ENCODE results near the gene PRIMA1. TPM values are rescaled to one million over a fixed set of nuclear protein-coding genes. Genes with fewer than 3 reads are reported as not detected.

The PRIMA1 gene
- total RNA-seq, 1 donor from 2014 or later: not detected

DNA sequence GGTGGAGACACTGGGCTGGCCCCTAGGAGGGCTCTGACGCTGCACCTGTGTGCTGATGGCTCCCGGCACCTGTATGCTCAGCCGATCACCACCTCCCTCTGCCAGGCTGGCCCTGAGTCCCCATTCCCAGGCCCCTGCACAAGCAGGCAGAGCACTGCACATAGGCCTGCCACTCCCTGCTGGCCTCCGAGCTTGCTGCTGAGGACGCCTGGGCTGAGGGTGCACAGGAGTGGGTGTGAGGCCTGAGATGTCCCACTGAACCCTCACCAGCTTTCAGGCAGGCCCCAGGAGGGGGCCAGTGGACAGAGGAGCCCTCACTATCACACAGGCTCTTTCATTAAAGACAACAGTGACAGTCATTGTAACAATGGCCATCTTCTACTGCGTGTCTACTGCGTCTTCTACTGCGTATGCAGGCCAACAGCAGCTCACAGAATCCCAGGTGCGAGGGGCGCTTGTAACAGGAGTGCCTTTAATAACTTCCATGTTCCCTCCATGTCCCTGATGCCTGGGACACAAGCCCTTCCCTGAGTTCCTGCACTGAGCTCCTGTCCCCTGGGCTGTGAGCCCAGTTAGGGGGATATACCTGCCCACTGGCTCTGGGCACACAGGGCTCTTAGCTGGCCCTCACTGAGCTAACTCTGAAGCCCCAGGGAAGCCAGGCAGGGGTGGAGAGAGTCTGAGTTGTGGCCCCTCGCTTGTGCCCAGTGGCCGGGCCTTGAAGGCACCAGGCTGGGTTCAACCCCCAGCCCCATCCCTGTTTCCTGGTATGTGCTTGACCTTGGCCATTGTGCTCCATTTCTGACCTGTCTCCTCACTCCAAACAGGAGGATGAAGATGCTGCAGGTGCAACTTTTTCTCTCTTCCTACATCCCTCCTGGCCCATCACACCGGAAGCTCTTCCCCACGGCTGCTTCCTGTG, 71.3 kb downstream of the PRIMA1 start:
- Mint-ChIP-seq H3K4me3 (no peak overlapping the region), H3K4me1 (ENCODE audit: low read depth) (no peaks in the 10 kb centered on the region), H3K27me3 (ENCODE audit: insufficient read depth) (no peaks in the 10 kb centered on the region), H3K27ac (no peak overlapping the region), H3K9me3 (no peaks in the 10 kb centered on the region), H3K36me3 (ENCODE audit: low read depth) (no peaks in the 10 kb centered on the region)
- no peak for DNase-seq (ENCODE audit: low spot score)
- intact Hi-C loops (cut with micrococcal nuclease): no loop called here

DNA sequence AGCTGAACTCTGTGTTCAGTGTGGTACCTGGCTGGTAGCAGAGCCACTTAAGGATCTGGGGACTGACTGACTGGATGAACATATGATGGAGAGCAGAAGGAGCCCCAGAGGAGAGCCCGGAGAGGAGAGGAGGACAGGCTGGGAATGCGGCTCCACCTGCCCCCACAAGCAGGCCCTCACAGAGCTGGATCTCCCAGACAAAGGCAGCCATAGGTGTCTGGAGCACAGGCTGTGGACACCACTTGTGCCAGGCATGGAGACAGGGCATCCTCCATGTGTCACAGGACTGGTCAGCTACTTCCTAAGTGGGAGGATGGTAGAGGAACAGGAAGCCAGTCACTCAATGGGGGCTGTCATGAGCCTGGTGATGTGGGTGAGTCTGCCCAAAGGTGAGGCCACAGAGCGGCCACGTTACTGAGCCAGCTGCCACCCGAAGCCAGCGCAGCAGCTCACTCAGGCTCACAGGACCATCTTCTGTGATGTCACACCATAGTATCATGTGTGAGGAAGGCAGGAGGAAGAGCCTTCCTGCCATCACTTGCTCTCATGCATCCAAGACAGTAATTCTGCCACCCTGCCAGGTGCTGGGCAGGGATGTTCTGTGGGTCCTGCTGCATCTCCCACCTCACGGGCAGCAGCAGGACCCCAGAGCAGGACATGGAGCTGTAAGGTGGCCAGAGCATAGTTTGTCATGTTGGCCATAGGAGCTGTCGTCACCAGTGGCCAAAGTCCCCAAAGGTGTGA, 72.1 kb downstream of the PRIMA1 start:
- Mint-ChIP-seq H3K4me3 (no peak overlapping the region), H3K36me3 (ENCODE audit: low read depth) (no peaks in the 10 kb centered on the region), H3K27me3 (ENCODE audit: insufficient read depth) (no peaks in the 10 kb centered on the region), H3K9me3 (no peaks in the 10 kb centered on the region), H3K4me1 (ENCODE audit: low read depth) (no peaks in the 10 kb centered on the region), H3K27ac (no peak overlapping the region)
- DNase-seq (ENCODE audit: low spot score): no peak
- intact Hi-C loops (cut with micrococcal nuclease): no loop called here

DNA sequence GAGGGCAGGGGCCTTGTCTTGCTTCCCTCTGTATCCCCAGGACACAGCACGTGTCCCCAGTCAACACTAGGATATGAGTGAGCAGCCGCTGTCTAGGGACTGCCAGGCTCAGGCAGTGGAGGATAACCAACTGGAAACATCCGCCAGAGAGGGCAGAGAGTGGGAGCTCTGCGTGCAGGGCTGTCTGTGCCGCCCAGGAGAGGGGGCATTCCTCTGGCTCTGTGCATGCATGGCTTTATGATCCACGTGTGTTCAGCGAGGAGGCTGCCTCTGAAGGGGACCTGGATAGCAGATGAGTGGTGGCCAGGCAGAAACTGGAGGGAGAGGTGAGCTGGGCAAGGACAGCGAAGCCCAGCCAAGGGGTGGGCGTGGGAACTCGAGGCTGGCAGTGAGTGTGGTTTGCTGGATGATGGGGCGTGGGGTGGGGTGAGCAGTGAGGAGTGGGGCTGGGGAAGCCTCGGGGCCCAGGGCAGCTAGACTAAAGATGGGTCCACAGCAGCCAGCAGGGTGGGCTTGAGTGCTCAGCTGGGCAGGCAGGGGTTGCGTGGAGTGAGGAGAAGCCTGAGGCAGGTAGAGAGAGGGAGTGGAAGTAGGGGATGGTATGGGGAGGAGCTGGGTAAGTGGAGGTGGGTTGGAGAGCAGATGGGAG, 72.9 kb downstream of the PRIMA1 start:
- no peak overlapping the region for H3K27ac Mint-ChIP-seq
- no peaks in the 10 kb centered on the region for H3K4me1 Mint-ChIP-seq (ENCODE audit: low read depth)
- no peaks in the 10 kb centered on the region for H3K9me3 Mint-ChIP-seq
- DNase-seq (ENCODE audit: low spot score): no peak
- no peak overlapping the region for H3K4me3 Mint-ChIP-seq
- intact Hi-C loops (cut with micrococcal nuclease): no loop called here
- no peaks in the 10 kb centered on the region for H3K36me3 Mint-ChIP-seq (ENCODE audit: low read depth)
- H3K27me3 Mint-ChIP-seq (ENCODE audit: insufficient read depth): no peaks in the 10 kb centered on the region

DNA sequence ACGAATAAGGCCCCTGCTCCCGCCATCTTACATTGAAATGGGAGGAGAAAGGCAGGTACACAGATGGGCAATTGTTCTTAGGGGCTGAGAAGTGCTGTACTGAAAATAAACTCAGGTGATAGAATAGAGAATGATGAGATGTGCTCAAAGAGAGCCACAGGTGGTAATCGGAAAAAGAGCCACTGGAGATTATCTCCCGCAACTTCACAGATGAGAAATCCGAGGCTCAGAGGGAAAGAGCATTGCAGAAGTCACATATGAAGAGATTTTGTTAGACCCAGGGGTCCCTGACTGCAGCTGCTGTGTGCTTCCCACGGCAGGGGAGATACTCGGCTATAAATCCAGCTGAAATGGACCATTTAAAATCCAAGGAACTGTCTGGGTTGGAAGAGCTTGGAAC, 73.7 kb downstream of the PRIMA1 start:
- Mint-ChIP-seq H3K36me3 (ENCODE audit: low read depth) (no peaks in the 10 kb centered on the region), H3K27me3 (ENCODE audit: insufficient read depth) (no peaks in the 10 kb centered on the region), H3K9me3 (no peaks in the 10 kb centered on the region), H3K27ac (no peak overlapping the region), H3K4me3 (no peak overlapping the region), H3K4me1 (ENCODE audit: low read depth) (no peaks in the 10 kb centered on the region)
- intact Hi-C loops (cut with micrococcal nuclease): no loop called here
- DNase-seq (ENCODE audit: low spot score): no peak

DNA sequence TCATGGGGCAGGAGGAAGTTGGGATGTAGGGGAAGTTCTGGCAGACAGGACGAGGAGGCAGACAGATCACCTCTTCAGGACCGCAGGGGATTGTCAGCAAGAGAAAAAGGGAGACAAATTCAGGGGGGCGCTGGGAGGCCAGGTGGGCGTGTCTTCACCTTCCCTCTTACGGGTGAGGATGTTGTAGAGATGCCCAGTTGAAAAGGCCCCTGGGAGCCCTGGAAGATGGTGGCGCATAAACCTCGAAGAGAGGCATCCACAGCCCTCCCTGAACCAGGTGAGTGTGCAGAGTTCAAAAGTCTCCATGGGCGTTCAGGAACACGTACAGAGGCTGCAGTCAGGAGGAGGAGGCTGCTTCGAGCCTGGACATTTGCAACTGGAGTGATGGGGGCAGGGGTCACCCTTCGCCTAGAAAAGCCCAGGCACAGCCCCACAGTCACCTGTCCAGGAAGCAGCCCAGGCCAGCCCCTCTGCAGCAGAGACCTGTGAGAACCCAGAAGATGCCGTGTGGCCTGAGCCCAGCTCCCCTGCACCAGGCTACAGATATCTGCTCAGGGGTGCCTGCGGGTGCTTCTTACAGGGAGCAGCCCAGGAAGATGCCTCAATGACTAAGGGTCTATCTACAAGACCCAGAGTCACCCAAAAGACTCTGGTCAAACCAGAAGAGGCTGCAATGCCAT, 74.4 kb downstream of the PRIMA1 start:
- intact Hi-C loops (cut with micrococcal nuclease): no loop called here
- Mint-ChIP-seq H3K4me1 (ENCODE audit: low read depth) (no peaks in the 10 kb centered on the region), H3K36me3 (ENCODE audit: low read depth) (no peaks in the 10 kb centered on the region)

DNA sequence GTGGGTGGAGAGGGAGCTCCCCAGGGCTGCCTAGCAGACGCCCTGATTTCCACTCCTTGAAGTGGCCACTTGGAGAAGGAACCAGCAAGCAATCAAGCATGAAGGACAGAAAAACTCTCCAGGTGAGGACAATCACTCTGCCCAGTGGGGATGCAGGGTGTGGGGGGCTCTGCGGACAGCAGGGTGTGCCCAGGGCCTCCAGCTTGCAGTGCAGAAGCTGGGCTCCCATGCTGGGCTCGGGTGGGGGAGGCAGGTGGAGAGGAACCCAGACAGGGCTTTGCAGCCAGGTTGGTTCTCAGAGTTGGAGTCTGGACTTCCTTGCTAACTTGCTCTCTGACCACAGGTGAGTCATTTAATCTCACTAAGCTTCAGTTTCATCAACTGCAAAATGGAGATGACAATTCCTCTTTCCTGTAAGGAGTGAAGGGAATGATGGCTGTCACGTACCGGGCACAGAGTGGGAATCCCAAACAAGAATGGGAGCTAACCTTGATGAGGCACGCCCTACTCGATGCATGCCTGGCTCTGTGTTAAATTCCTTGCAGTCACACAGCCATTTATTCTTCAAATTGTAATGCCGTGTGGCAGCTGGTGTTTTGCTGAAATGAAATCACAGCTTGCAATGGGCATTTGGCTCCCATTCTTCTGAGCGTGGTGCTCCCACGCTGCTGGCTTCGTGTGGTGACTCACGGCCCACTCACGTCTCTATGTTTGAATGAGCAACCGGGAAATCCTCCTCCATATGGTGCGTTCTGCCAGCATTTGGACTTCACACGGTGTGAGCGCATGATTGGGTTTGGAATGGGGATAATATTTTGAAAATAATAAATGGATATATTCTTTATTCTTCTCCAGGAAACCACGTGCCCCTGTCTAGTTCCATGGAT, 75.2 kb downstream of the PRIMA1 start:
- intact Hi-C loops (cut with micrococcal nuclease): no loop called here
- DNase-seq (ENCODE audit: low spot score): no peak
- H3K4me3 Mint-ChIP-seq: no peak overlapping the region
- H3K27me3 Mint-ChIP-seq (ENCODE audit: insufficient read depth): no peaks in the 10 kb centered on the region
- H3K36me3 Mint-ChIP-seq (ENCODE audit: low read depth): no peaks in the 10 kb centered on the region
- H3K9me3 Mint-ChIP-seq: no peaks in the 10 kb centered on the region
- no peak overlapping the region for H3K27ac Mint-ChIP-seq
- H3K4me1 Mint-ChIP-seq (ENCODE audit: low read depth): no peaks in the 10 kb centered on the region

More for the DNA sequence above, 74.4 kb downstream of the PRIMA1 start:
- Mint-ChIP-seq H3K27me3 (ENCODE audit: insufficient read depth) (no peaks in the 10 kb centered on the region), H3K4me3 (no peak overlapping the region), H3K9me3 (no peaks in the 10 kb centered on the region), H3K27ac (no peak overlapping the region)
- DNase-seq (ENCODE audit: low spot score): no peak

DNA sequence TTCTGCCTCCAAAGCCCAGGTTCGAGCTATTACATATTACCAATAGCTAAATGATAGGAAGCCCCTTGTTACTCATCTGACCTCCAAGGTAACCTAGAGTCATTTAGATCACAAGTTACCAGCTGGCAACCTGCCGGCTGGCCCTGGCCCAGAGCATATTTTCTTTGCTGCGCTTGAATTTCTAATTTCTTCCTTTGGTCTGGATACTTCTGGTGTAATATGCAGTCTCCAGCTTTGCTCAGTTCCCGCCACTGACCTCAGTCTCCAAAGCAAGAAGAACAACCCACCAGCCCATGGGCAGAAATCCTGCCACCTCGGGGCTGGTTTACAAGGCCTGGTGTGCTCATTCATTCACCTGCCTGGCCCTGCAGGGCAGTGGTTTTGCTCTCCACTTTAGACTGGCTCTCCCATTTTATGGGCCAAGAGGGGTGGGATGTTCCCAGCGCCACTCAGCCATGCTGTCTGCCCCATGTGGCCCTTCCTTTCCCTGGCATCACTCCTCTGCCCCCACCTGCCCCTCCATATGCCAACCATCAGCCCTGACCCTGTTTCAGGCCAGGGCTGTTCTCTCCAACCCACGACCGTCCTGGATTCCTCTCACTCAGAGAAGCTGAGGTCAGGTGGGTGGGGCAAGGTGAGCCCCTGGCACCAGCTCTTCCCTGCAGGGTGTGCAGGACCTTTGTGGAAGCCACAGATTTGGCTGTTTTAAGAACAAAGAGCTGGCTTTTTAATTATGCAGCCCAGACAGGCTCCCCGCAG, 76.0 kb downstream of the PRIMA1 start:
- no peak overlapping the region for H3K27ac Mint-ChIP-seq
- H3K4me1 Mint-ChIP-seq (ENCODE audit: low read depth): no peaks in the 10 kb centered on the region
- H3K9me3 Mint-ChIP-seq: no peaks in the 10 kb centered on the region
- no peak for DNase-seq (ENCODE audit: low spot score)
- H3K4me3 Mint-ChIP-seq: no peak overlapping the region
- no peaks in the 10 kb centered on the region for H3K27me3 Mint-ChIP-seq (ENCODE audit: insufficient read depth)
- H3K36me3 Mint-ChIP-seq (ENCODE audit: low read depth): no peaks in the 10 kb centered on the region
- intact Hi-C loops (cut with micrococcal nuclease): no loop called here

DNA sequence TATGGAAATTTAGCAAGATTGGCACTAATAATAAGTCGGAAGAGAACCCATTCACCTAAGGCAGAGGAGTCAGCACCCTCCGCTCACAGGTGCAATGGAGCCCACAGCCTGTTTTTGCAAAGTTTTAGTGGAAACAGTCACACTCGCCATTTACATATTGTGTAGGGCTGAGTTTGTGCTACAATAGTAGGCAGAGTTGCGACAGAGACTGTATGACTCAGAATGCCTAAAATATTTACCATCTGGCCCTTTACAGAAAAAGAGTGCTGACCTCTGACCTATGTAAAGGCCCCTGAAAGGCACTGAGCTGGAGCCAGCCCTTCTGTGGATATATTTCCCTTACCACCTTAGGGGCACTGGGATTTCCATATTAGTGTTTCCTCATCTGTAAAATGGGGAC, 79.0 kb downstream of the PRIMA1 start:
- DNase-seq (ENCODE audit: low spot score): no peak
- Mint-ChIP-seq H3K36me3 (ENCODE audit: low read depth) (no peaks in the 10 kb centered on the region), H3K4me1 (ENCODE audit: low read depth) (no peaks in the 10 kb centered on the region), H3K27me3 (ENCODE audit: insufficient read depth) (no peaks in the 10 kb centered on the region), H3K27ac (no peak overlapping the region), H3K4me3 (no peak overlapping the region), H3K9me3 (no peaks in the 10 kb centered on the region)
- intact Hi-C loops (cut with micrococcal nuclease): no loop called here

DNA sequence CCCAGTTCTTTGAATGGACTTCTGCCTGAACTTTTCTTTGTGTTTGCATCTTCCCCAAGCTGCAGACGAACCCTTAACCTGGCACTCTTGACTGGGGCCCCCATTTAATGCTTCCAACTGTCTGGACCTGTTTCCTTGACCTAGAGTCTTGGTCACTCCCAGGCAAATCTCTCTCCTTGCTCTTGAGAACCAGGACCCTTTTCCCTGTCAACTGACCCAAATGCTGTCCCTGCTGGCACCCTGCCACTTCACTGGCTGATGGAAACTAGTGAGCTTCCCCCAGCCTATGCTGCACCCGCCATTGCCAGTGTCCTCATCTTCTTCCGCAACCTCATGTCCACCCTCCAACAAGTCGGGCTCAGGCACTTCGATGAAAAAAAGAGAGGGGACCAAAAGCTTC, 79.5 kb downstream of the PRIMA1 start:
- H3K9me3 Mint-ChIP-seq: no peaks in the 10 kb centered on the region
- intact Hi-C loops (cut with micrococcal nuclease): no loop called here
- H3K27ac Mint-ChIP-seq: no peak overlapping the region
- no peak for DNase-seq (ENCODE audit: low spot score)
- no peak overlapping the region for H3K4me3 Mint-ChIP-seq
- no peaks in the 10 kb centered on the region for H3K27me3 Mint-ChIP-seq (ENCODE audit: insufficient read depth)
- no peaks in the 10 kb centered on the region for H3K4me1 Mint-ChIP-seq (ENCODE audit: low read depth)
- H3K36me3 Mint-ChIP-seq (ENCODE audit: low read depth): no peaks in the 10 kb centered on the region

DNA sequence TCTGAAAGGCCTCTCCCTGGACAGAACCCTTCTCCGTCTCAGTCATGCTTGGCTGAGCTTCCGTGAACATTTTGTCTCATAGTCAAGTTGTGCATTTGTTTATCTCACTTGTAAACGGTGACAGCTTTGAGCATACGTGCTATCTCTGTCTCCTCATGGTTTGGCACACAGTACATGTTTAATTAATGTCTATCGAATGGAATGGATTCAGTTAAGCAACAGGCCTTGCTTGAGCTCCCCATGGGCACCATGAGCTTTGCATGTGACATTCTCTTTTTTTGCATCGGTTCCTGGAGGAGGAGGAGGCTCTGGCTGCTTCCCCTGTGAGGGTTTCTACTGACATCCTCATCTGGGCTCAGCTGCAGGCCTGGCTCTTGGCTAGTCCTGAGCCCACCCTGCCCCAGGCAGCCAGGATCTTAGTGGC, 80.0 kb downstream of the PRIMA1 start:
- Mint-ChIP-seq H3K4me1 (ENCODE audit: low read depth) (no peaks in the 10 kb centered on the region), H3K27ac (no peak overlapping the region), H3K36me3 (ENCODE audit: low read depth) (no peaks in the 10 kb centered on the region), H3K9me3 (no peaks in the 10 kb centered on the region), H3K4me3 (no peak overlapping the region), H3K27me3 (ENCODE audit: insufficient read depth) (no peaks in the 10 kb centered on the region)
- intact Hi-C loops (cut with micrococcal nuclease): no loop called here
- no peak for DNase-seq (ENCODE audit: low spot score)

DNA sequence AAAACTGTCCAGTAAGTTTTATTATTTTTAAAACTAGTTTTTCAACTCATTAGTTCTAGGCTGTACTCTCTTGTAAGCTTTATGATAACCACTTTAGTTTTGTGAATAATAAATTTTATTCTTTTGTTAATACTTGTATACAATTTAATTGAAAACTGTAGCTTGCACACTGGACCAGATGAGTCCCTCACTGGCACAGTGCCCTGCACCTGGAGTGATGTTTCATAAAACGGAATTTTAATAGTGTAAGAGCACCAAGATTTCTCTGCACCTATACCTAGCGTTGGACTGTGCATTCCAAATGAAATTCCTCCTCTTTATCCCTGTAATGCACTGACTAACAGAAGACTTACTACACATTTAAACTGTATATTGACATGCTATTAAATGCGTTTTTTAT, 80.8 kb downstream of the PRIMA1 start:
- intact Hi-C loops (cut with micrococcal nuclease): no loop called here
- Mint-ChIP-seq H3K4me3 (no peak overlapping the region), H3K36me3 (ENCODE audit: low read depth) (no peaks in the 10 kb centered on the region), H3K27ac (no peak overlapping the region), H3K4me1 (ENCODE audit: low read depth) (no peaks in the 10 kb centered on the region), H3K9me3 (no peaks in the 10 kb centered on the region), H3K27me3 (ENCODE audit: insufficient read depth) (no peaks in the 10 kb centered on the region)
- no peak for DNase-seq (ENCODE audit: low spot score)

Measured in activated T-helper 1 cell treated with anti-CD3 and anti-CD28 coated beads, Interleukin-12 subunit alpha, Interleukin-12 subunit beta, Interleukin-2, Interleukin-4 antibody, amounts not matched to agents 30 ng/mL and 10 ng/mL and 1 ng/mL, durations not matched to agents 14 hours and 24 hours and 36 hours (primary cell).